Measurements from ENCODE around the gene SPATS2.
"Not testable (repeated sequence)": the region's sequence is repeated elsewhere in the genome, so short reads cannot be mapped to it uniquely, and the experiment has no call there.

The SPATS2 gene

GRCh38 chr12:49525942-49526341 is 158.7 kb downstream of the SPATS2 start:
- DNase-seq: no peak

GRCh38 chr12:49527361-49528130 is 160.3 kb downstream of the SPATS2 start:
- peak; percentile 56 for DNase-seq

GRCh38 chr12:49529414-49529813 is 162.2 kb downstream of the SPATS2 start:
- DNase-seq: no peak

GRCh38 chr12:49531745-49532144 is 164.5 kb downstream of the SPATS2 start:
- no peak for DNase-seq

GRCh38 chr12:49533331-49533730 is 166.1 kb downstream of the SPATS2 start:
- no peak for DNase-seq

GRCh38 chr12:49534122-49534521 is 166.9 kb downstream of the SPATS2 start:
- DNase-seq: not testable (repeated sequence)

- DNase-seq: no peak
Measured at GRCh38 chr12:49534731-49535278, 167.5 kb downstream of the SPATS2 start.

- no peak for DNase-seq
Measured at GRCh38 chr12:49535921-49536525, 168.8 kb downstream of the SPATS2 start.

GRCh38 chr12:49536526-49537071 is 169.3 kb downstream of the SPATS2 start:
- DNase-seq: no peak

- DNase-seq: peak; percentile 48
Measured at GRCh38 chr12:49537231-49537751, 170.0 kb downstream of the SPATS2 start.

- DNase-seq: peak; percentile 48
Measured at GRCh38 chr12:49537752-49538509, 170.7 kb downstream of the SPATS2 start.

- DNase-seq: peak; percentile 91
Measured at GRCh38 chr12:49538510-49539403, 171.5 kb downstream of the SPATS2 start, which contains the start of gene KCNH3. KCNH3 (plus strand) TSS chr12:49539030; CDS start chr12:49539417, 387 bp downstream.

- no peak for DNase-seq
Measured at GRCh38 chr12:49539406-49540228, 172.4 kb downstream of the SPATS2 start.

GRCh38 chr12:49540229-49541139 is 173.2 kb downstream of the SPATS2 start:
- no peak for DNase-seq

GRCh38 chr12:49541140-49541861 is 174.0 kb downstream of the SPATS2 start:
- DNase-seq: no peak

GRCh38 chr12:49541911-49542505 is 174.7 kb downstream of the SPATS2 start:
- DNase-seq: no peak

- no peak for DNase-seq
Measured at GRCh38 chr12:49542592-49543160, 175.4 kb downstream of the SPATS2 start.
